ENCODE results near the gene NHP2. TPM values are rescaled to one million over a fixed set of nuclear protein-coding genes. Genes with fewer than 3 reads are reported as not detected.

NHP2 gene
- total and polyA plus RNA-seq, 3 donors from 2014 or later: 105 to 208 (median 132) TPM

GRCh38 chr5:178116143-178116885 is 37.4 kb downstream of the NHP2 start:
- H3K27me3 ChIP-seq: no peaks in the 10 kb centered on the region
- H3K4me3 ChIP-seq: no peak overlapping the region
- TF ChIP-seq POLR2A (IDR thresholded peaks at IDR 0.05) (no peak), CTCF (IDR thresholded peaks at IDR 0.05) (no peak)
- 31 to 32% methylated on average over 12 to 22 of the region's 22 CpGs for WGBS, 2 donors
- H3K36me3 ChIP-seq (ENCODE audit: low read depth, missing control alignments): no peaks in the 10 kb centered on the region
- H3K27ac ChIP-seq: no peak overlapping the region
- intact Hi-C loops (cut with DNase I; ENCODE audit: low total_unique reads): no loop called here
- H3K9me3 ChIP-seq: no peaks in the 10 kb centered on the region
- peaks cover 9% of the 10 kb centered on the region for H3K4me1 ChIP-seq
- DNase-seq: no peak

- TF ChIP-seq CTCF (IDR thresholded peaks at IDR 0.05) (no peak), POLR2A (IDR thresholded peaks at IDR 0.05) (no peak)
- intact Hi-C loops (cut with DNase I; ENCODE audit: low total_unique reads): no loop called here
- Histone ChIP-seq H3K27ac (no peak overlapping the region), H3K27me3 (no peaks in the 10 kb centered on the region), H3K36me3 (ENCODE audit: low read depth, missing control alignments) (no peaks in the 10 kb centered on the region), H3K4me1 (peaks cover 9% of the 10 kb centered on the region), H3K9me3 (no peaks in the 10 kb centered on the region), H3K4me3 (no peak overlapping the region)
- no peak for DNase-seq
- WGBS, 2 donors: 33% methylated on average over 5 to 7 of the region's 7 CpGs
Measured at GRCh38 chr5:178115814-178116142, 37.9 kb downstream of the NHP2 start.

- Histone ChIP-seq H3K36me3 (ENCODE audit: low read depth, missing control alignments) (no peaks in the 10 kb centered on the region), H3K9me3 (no peaks in the 10 kb centered on the region), H3K4me1 (peaks cover 9% of the 10 kb centered on the region), H3K4me3 (no peak overlapping the region), H3K27me3 (no peaks in the 10 kb centered on the region), H3K27ac (no peak overlapping the region)
- WGBS, 2 donors: 46 to 61% methylated on average over 8 to 12 of the region's 12 CpGs
- no peak for DNase-seq
- TF ChIP-seq POLR2A (IDR thresholded peaks at IDR 0.05) (no peak), CTCF (IDR thresholded peaks at IDR 0.05) (no peak)
- intact Hi-C loops (cut with DNase I; ENCODE audit: low total_unique reads): no loop called here
Measured at GRCh38 chr5:178115136-178115813, 38.4 kb downstream of the NHP2 start.

- DNase-seq: peak; percentile 47
- Histone ChIP-seq H3K27me3 (no peaks in the 10 kb centered on the region), H3K9me3 (no peaks in the 10 kb centered on the region), H3K4me1 (peaks cover 9% of the 10 kb centered on the region), H3K27ac (no peak overlapping the region), H3K4me3 (peak overlapping the region; percentile 37 to 43), H3K36me3 (ENCODE audit: low read depth, missing control alignments) (no peaks in the 10 kb centered on the region)
- WGBS, 2 donors: 20 to 46% methylated on average over 7 to 28 of the region's 28 CpGs
- intact Hi-C loops (cut with DNase I; ENCODE audit: low total_unique reads): no loop called here
- no peak for TF ChIP-seq CTCF (IDR thresholded peaks at IDR 0.05)
- TF ChIP-seq POLR2A (IDR thresholded peaks at IDR 0.05): no peak
Measured at GRCh38 chr5:178114325-178115135, 39.2 kb downstream of the NHP2 start.
